Lower leg skin (tissue), 4 donors: Measurements from ENCODE around the gene GNG8. TPM values are rescaled to one million over a fixed set of nuclear protein-coding genes. Genes with fewer than 3 reads are reported as not detected.
A peak's percentile ranks its signal among the peaks of the same experiment; 100 is the strongest.

Source experiments
- DNase-seq, 2 donors: peaks; one replicate each; pipeline ENCODE4 v3.0.0-alpha.2; 2019; ENCODE audit warnings: low spot score in 2 of 2
- H3K4me3 ChIP-seq: fragments of 200-600 bp; sonication (generic); 2 replicates; pipeline ENCODE4 v1.5.1; 2017; ENCODE audit warnings: mild to moderate bottlenecking, low read depth; ENCODE audit not compliant: poor library complexity, severe bottlenecking
- CTCF ChIP-seq, 3 donors: fragments of 450-650 bp; IDR thresholded peaks; one replicate each; pipeline ENCODE4 v1.5.1; 2016; ENCODE audit warnings: antibody characterized with exemption in 3 of 3, mild to moderate bottlenecking in 3 of 3, moderate library complexity in 2 of 3
- POLR2A ChIP-seq, 2 donors: fragments of 450-650 bp; IDR thresholded peaks; one replicate each; pipeline ENCODE4 v1.6.1; 2016 to 2017; ENCODE audit warnings: antibody characterized with exemption in 2 of 2, mild to moderate bottlenecking in 1 of 2, moderate library complexity in 1 of 2
- WGBS, 2 donors: methylation state at CpG; one replicate each; pipeline ENCODE4 v1.1.5; 2018; 5-methylcytosine and 5-hydroxymethylcytosine counted together
- intact Hi-C: fragments of 100-400 bp; cut with DNase I; formaldehyde crosslinking; loops from one replicate; pipeline ENCODE4 v1.15.0; 2023; ENCODE audit warnings: low total_unique reads
- total RNA-seq, 4 donors: library from RNA; depleted of rRNA; stranded (reverse); fragments of >200 nt; gene quantifications; one replicate each; pipeline ENCODE4 v1.1.0, GENCODE V29; 2016

The GNG8 gene
- total RNA-seq, 4 donors from 2014 or later = not detected

DNA sequence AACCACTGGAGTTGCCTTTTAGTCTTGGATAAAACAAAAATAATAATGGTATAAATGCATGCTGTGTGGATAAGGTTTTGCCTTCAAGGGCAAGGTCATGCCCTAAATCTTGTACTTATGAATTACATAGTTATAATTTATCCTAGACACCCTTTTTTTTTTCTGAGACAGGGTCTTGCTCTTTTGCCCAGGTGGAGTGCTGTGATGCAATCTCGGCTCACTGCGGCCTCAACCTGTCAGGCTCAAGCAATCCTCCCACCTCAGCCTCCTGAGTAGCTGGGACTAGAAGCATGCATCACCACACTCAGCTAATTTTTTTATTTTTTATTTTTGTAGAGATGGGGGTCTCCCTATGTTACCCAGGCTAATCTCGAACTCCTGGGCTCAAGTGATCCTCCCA is 32.7 kb upstream of the GNG8 start:
- intact Hi-C loops = loop anchor here (10.0 kb wide), 2 partner anchors 54 to 134 kb away; no protein-coding TSS in a partner anchor
- no peak for DNase-seq
- H3K4me3 ChIP-seq = no peak overlapping the region
- no peak for TF ChIP-seq CTCF (IDR thresholded peaks at IDR 0.05)
- WGBS, 2 donors = 85 to 92% methylated on average over 3 of the region's 3 CpGs

DNA sequence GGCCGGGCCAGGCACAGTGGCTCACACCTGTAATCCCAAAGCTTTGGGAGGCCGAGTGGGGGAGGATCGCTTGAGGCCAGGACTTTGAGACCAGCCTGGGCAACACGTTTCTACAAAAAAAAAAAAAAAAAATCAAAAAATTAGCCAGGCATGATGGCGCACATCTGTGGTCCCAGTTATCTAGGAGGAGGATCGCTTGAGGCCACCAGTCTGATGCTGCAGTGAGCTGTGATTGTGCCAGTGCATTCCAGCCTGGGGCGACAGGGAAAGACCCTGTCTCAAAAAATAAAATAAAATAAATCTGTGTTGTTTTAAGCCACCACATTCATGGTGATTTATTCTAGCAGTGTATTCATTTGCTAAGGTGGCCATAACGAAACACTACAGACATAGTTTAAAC is 29.1 kb upstream of the GNG8 start:
- intact Hi-C loops = loop anchor here (10.0 kb wide), 2 partner anchors 50 to 130 kb away; no protein-coding TSS in a partner anchor
- H3K4me3 ChIP-seq = no peak overlapping the region
- no peak for DNase-seq
- 81 to 90% methylated on average over 8 of the region's 8 CpGs for WGBS, 2 donors
- TF ChIP-seq POLR2A (IDR thresholded peaks at IDR 0.05) = no peak
- TF ChIP-seq CTCF (IDR thresholded peaks at IDR 0.05) = no peak

GRCh38 chr19:46661735-46662592 is 26.0 kb upstream of the GNG8 start:
- TF ChIP-seq POLR2A (IDR thresholded peaks at IDR 0.05) (no peak), CTCF (IDR thresholded peaks at IDR 0.05) (peak in 1 of 3 donors; percentile 95)
- H3K4me3 ChIP-seq = no peak overlapping the region
- peak; percentile 81 to 96 for DNase-seq
- WGBS, 2 donors = 5 to 6% methylated on average over 19 of the region's 19 CpGs
- intact Hi-C loops = loop anchor here (10.0 kb wide), 2 partner anchors 47 to 127 kb away; no protein-coding TSS in a partner anchor

DNA sequence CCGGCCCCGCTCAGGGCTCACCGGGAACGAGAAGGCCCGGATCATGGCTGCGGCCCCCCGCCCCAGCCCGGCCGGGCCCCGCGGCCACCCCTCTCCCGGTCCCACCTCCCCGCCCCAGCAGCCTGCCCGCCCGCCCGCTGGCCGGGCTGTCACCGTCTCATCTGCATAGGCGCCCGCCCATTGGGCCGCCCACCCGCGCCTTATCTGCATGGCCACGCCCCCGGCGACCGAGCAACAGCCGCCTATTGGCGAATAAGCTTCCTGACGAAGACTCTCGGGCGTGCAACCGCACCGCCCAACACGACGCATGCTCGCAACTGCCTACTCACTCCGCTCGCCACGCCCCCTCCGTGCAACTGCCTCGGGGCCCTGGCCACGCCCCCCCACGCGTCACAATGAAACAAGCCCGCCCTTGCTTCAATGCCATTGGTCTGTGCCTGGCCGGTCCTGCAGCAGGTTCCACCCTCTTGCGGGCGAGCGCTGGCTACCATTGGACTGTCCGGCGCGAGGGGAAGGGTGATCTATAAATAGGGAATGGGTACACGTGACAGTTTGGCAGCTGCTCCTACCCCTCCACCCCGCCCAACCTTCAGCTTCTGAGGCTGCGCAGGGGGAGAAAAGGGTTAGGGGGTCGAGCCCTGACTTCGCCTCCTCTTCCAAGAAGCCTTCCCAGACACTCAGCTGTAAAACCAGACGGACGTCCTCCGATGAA is 25.2 kb upstream of the GNG8 start, which contains the start of gene DACT3:
TSS of gene DACT3 (minus strand) at position 163 of the 712 bp plus-strand sequence. CDS start at position 45, 118 bp downstream.
- peak within 1 kb of the TSS; percentile 21 for H3K4me3 ChIP-seq
- TF ChIP-seq CTCF (IDR thresholded peaks at IDR 0.05) (no peak), POLR2A (IDR thresholded peaks at IDR 0.05) (no peak)
- intact Hi-C loops = loop anchor here (10.0 kb wide), 2 partner anchors 46 to 126 kb away; no protein-coding TSS in a partner anchor
- 0 to 1% methylated on average over 34 to 38 of the region's 61 CpGs for WGBS, 2 donors
- peak; percentile 100 for DNase-seq

DNA sequence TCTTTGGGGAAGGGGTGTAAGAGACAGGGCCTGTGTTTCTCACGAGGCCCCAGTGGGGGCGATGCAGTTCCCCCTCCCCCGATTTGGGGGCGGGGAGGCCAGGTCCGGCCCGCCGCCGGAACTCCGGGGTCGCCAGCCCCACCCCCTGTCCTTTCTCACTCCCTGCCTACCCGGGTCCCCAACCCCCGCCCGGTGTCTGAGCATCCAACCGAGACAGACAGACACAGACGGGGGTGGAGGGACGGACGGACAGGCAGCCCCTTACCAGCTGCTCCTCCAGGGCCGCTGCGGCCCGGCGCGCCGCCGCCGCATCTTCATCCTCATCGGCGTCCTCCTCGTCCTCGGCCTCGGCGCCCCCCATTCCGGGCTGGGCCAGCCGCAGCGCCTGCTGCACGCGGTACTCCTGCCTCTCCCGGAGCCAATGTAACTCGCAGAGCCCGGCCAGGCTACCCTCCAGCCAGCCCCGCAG is 24.6 kb upstream of the GNG8 start:
- TF ChIP-seq POLR2A (IDR thresholded peaks at IDR 0.05) = no peak
- no peak for TF ChIP-seq CTCF (IDR thresholded peaks at IDR 0.05)
- intact Hi-C loops = loop anchor here (10.0 kb wide), 2 partner anchors 46 to 126 kb away; no protein-coding TSS in a partner anchor
- H3K4me3 ChIP-seq = peak overlapping the region; percentile 21
- DNase-seq = no peak
- 1 to 2% methylated on average over 28 to 33 of the region's 40 CpGs for WGBS, 2 donors
